ENCODE measurements around the gene GNB4. TPM values are rescaled to one million over a fixed set of nuclear protein-coding genes. Genes with fewer than 3 reads are reported as not detected.

The GNB4 gene
- total and polyA plus RNA-seq, 2 of the 8 experiments (the other 6 are each of a cell fraction or from before 2014, with no cell fraction given): 13.4 to 29.2 TPM

DNA sequence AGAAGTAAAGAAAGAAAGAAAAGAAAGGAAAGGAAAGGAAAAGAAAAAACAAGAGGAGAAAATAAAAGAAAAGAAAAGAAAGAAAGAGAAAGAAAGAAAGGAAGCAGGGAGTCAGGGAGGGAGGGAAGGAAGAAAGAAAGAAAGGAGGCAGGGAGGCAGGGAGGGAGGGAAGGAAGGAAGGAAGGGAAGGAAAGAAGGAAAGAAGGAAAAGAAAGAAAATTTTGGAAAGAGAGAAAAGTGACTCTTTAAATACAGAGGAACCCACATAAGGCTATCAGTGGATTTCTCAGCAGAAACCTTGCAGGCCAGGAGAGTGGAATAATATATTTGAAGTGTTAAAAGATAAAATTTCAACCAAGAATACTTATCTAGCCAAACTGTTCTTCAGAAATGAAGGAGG, 44.2 kb upstream of the GNB4 start:
- Histone ChIP-seq H4K5ac (ENCODE audit: insufficient read length, low read depth, low read length) (no peak overlapping the region), H3K4me1 (replicated peaks in 1 of 4; ENCODE audit: control insufficient read depth in 3 of 4, insufficient read depth in 4 of 4, low read length in 3 of 4) (no peaks in the 10 kb centered on the region), H3K4ac (replicated peaks; ENCODE audit: insufficient read length, low read depth, low read length) (no peak overlapping the region), H4K8ac (ENCODE audit: extremely low read depth, insufficient read depth, low read length) (no peak overlapping the region), H4K91ac (replicated peaks; ENCODE audit: insufficient read length, low read length) (no peak overlapping the region), H3K23ac (ENCODE audit: insufficient read length) (no peak overlapping the region), H3K27ac (ENCODE audit: low read depth, low read length) (no peak overlapping the region), H3K4me3 (ENCODE audit: extremely low read depth in 1 of 4, insufficient read depth in 2 of 4, low read depth in 3 of 4, low read length in 4 of 4) (no peak overlapping the region), H3K79me1 (ENCODE audit: low read depth, low read length) (no peaks in the 10 kb centered on the region), H3K18ac (ENCODE audit: extremely low read depth, low read length) (no peak overlapping the region), H2BK20ac (ENCODE audit: low read length) (no peak overlapping the region), H3K56ac (replicated peaks; ENCODE audit: insufficient read length, low read depth, low read length) (no peak overlapping the region), H3K9me3 (ENCODE audit: insufficient read depth in 2 of 2, low read depth in 1 of 2, low read length in 1 of 2) (peaks cover 3 to 9% of the 10 kb centered on the region in 2 experiments; a peak in 1 of 4 replicates), H4K20me1 (replicated peaks in 1 of 2; ENCODE audit: control insufficient read depth in 1 of 2, insufficient read depth in 2 of 2, low read length in 2 of 2) (no peaks in the 10 kb centered on the region), H2AFZ (ENCODE audit: low read length) (no peak overlapping the region), H3K79me2 (ENCODE audit: control insufficient read depth in 1 of 2, insufficient read depth in 2 of 2, low read length in 2 of 2) (no peaks in the 10 kb centered on the region), H3K9ac (replicated peaks in 1 of 4; ENCODE audit: extremely low read depth in 1 of 4, low read depth in 3 of 4, low read length in 3 of 4) (no peak overlapping the region), H3K27me3 (replicated peaks in 1 of 4; ENCODE audit: control insufficient read depth in 3 of 4, extremely low read depth in 1 of 4, insufficient read depth in 3 of 4, low read length in 3 of 4) (no peaks in the 10 kb centered on the region), H2BK15ac (ENCODE audit: low read length) (no peak overlapping the region), H2BK12ac (ENCODE audit: low read depth, low read length) (no peak overlapping the region), H3K4me2 (ENCODE audit: insufficient read depth in 1 of 2, low read depth in 2 of 2, low read length in 2 of 2) (no peak overlapping the region), H2AK5ac (ENCODE audit: low read depth, low read length) (no peak overlapping the region), H2BK120ac (replicated peaks; ENCODE audit: low read depth, low read length) (no peak overlapping the region), H3K23me2 (ENCODE audit: low read depth, low read length) (no peaks in the 10 kb centered on the region), H2BK5ac (ENCODE audit: low read depth, low read length) (no peak overlapping the region), H3K36me3 (ENCODE audit: control insufficient read depth in 2 of 4, insufficient read depth in 4 of 4, low read length in 3 of 4) (no peaks in the 10 kb centered on the region), H3K14ac (ENCODE audit: insufficient read length) (no peak overlapping the region)
- DNase-seq (ENCODE audit: low read depth in 1 of 2, low spot score in 2 of 2): no peak
- ChIA-PET POLR2A (ENCODE audit: partially characterized antibody) (no interaction called here), CTCF (ENCODE audit: partially characterized antibody) (no interaction called here)
- TF ChIP-seq KDM1A (IDR thresholded peaks at IDR 0.05; ENCODE audit: borderline replicate concordance, low read length) (no peak), KDM4A (IDR thresholded peaks at IDR 0.05; ENCODE audit: low read depth, low read length, severe bottlenecking) (no peak), TAF7 (optimal IDR thresholded peaks at IDR 0.05; ENCODE audit: borderline replicate concordance, low read depth, low read length) (no peak), TCF12 (IDR thresholded peaks at IDR 0.05; ENCODE audit: low read depth, low read length) (no peak), POLR2AphosphoS5 (IDR thresholded peaks at IDR 0.05; ENCODE audit: low read depth, low read length) (no peak), SIN3A (conservative IDR thresholded peaks at IDR 0.05 in 1 of 2, IDR thresholded peaks at IDR 0.05 in 1 of 2; ENCODE audit: low read depth in 1 of 2, low read length in 2 of 2) (no peak), ASH2L (IDR thresholded peaks at IDR 0.05; ENCODE audit: low read length) (no peak), RBBP5 (IDR thresholded peaks at IDR 0.05; ENCODE audit: borderline replicate concordance, low read depth, low read length) (no peak)
- no peak for FAIRE-seq

Measured in H1 (cell line).